HepG2 (cell line): ENCODE data around the gene AP4M1. TPM values are rescaled to one million over a fixed set of nuclear protein-coding genes. Genes with fewer than 3 reads are reported as not detected.
A peak's percentile ranks its signal among the peaks of the same experiment; 100 is the strongest.

ENCODE experiments used
- KLF12 ChIP-seq: sonication (generic); formaldehyde crosslinking; IDR thresholded peaks from 2 replicates; pipeline ENCODE4 v1.4.0; 2020; ENCODE audit warnings: missing genetic modification reagents, borderline replicate concordance
- MIXL1 ChIP-seq: IDR thresholded peaks from 2 replicates; pipeline ENCODE4 v1.6.1; 2016
- MYC ChIP-seq: sonication (generic); formaldehyde crosslinking; IDR thresholded peaks from 2 replicates; pipeline ENCODE4 v1.9.0; 2021; ENCODE audit warnings: missing genetic modification reagents, borderline replicate concordance
- NFE2 ChIP-seq: sonication (generic); formaldehyde crosslinking; IDR thresholded peaks from 2 replicates; pipeline ENCODE4 v1.4.0; 2020; ENCODE audit warnings: missing genetic modification reagents
- NKX3-1 ChIP-seq: sonication (generic); formaldehyde crosslinking; IDR thresholded peaks from 2 replicates; pipeline ENCODE4 v1.5.0; 2020; ENCODE audit warnings: missing genetic modification reagents
- NRL ChIP-seq: sonication (generic); formaldehyde crosslinking; IDR thresholded peaks from 2 replicates; pipeline ENCODE4 v1.5.0; 2020; ENCODE audit warnings: missing genetic modification reagents, mild to moderate bottlenecking, moderate library complexity, borderline replicate concordance
- PAWR ChIP-seq: sonication (generic); formaldehyde crosslinking; IDR thresholded peaks from 2 replicates; pipeline ENCODE4 v1.4.0; 2020; ENCODE audit warnings: missing genetic modification reagents, mild to moderate bottlenecking, borderline replicate concordance
- TBL1XR1 ChIP-seq: fragments of 150-350 bp; IDR thresholded peaks from 2 replicates; pipeline ENCODE4 v1.6.1; 2014; ENCODE audit warnings: borderline replicate concordance, low read length; ENCODE audit not compliant: partially characterized antibody
- ZNF451 ChIP-seq: sonication (generic); formaldehyde crosslinking; IDR thresholded peaks from 2 replicates; pipeline ENCODE4 v1.5.0; 2020; ENCODE audit warnings: mild to moderate bottlenecking, missing genetic modification reagents
- ZNF550 ChIP-seq: sonication (generic); formaldehyde crosslinking; IDR thresholded peaks from 2 replicates; pipeline ENCODE4 v1.4.0; 2020; ENCODE audit warnings: mild to moderate bottlenecking, missing genetic modification reagents, borderline replicate concordance
- ZNF782 ChIP-seq: sonication (generic); formaldehyde crosslinking; IDR thresholded peaks from 2 replicates; pipeline ENCODE4 v1.4.0; 2020; ENCODE audit warnings: missing genetic modification reagents, mild to moderate bottlenecking, borderline replicate concordance
- polyA plus RNA-seq, 8 experiments: library from polyadenylated mRNA; depleted of rRNA in 3 of 8; stranded (reverse) in 7 of 8; unstranded in 1 of 8; fragments of >200 nt; fragmentation: Illumina TruSeq in 4 of 8; extraction: Trizol in 4 of 8; gene quantifications; 2 replicates each; pipeline versions ENCODE4 v1.2.1 to v1.2.3, GENCODE V29; 2011 to 2016; ENCODE audit warnings: low read depth in 4 of 8, missing spikeins in 1 of 8, mixed read lengths in 1 of 8; ENCODE audit not compliant: insufficient read depth in 1 of 8
- total RNA-seq, 5 experiments: library from RNA; depleted of rRNA; stranded (reverse); fragments of >200 nt; fragmentation: Illumina TruSeq; extraction: Trizol; gene quantifications; 2 replicates each; pipeline ENCODE4 v1.2.3, GENCODE V29; 2016; ENCODE audit warnings: low read depth in 1 of 5
- TF ChIP-seq, protein P1 (sequence below): sonication (generic); formaldehyde crosslinking; IDR thresholded peaks from 2 replicates; pipeline ENCODE4 v1.5.1; 2020; ENCODE audit warnings: mild to moderate bottlenecking, missing genetic modification reagents, borderline replicate concordance
- TF ChIP-seq, protein P2 (sequence below): sonication (generic); formaldehyde crosslinking; IDR thresholded peaks from 2 replicates; pipeline ENCODE4 v1.4.0; 2020; ENCODE audit warnings: mild to moderate bottlenecking, missing genetic modification reagents, borderline replicate concordance
- TF ChIP-seq, protein P3 (sequence below): fragments of 450-650 bp; IDR thresholded peaks from 2 replicates; pipeline ENCODE4 v1.6.1; 2017; ENCODE audit warnings: mild to moderate bottlenecking
- TF ChIP-seq, protein P4 (sequence below): sonication (generic); formaldehyde crosslinking; IDR thresholded peaks from 2 replicates; pipeline ENCODE4 v1.4.0; 2020; ENCODE audit warnings: missing genetic modification reagents

Gene AP4M1
- total and polyA plus RNA-seq, 2 of the 13 experiments (the other 11 are each of a cell fraction or from before 2014, with no cell fraction given), result 6.3 to 9.7 TPM

DNA sequence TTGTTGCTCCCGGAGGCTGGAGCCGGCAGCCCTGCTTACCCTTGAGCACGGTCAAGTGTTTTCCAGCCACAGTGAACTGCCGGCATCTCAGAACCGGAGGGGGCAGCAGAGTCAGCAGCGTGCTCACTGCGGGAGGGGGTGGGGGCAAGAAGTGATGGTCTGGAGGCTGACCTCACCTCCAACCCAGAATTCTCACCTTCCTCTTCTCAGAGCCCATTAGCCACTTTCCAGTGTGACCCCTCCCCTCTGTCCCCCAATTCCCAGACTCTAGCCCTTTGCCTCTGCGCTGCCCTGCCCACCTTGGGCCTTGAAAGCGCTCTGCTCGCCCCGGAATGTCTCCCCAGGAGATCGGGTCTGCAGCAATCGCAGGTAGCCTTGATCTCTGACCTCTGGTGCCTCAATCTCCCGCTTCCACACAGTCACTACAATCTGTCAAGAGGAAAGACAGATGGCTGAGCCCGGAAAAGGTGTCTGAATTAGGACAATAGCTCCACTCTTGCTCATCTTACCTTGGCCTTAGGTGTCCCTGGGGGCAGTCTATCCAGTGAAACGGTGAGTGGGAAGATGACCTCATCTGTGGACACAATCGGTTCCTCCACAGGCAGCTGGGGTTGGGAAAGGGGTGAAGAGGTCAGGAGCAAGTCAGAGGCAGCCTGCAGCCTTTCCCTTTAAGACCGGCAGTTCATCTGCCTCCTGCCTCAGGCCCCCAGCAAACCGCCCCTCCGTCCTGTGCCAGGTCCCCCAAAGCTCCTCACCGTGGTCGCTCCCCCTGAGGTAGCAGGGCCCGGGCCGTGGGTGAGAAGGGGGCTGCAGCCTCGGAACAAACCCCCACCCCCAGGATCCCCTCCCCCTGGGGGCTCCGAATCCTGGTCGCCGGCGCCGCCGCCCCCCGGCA lies 56.1 kb downstream of the AP4M1 start (continued):
- TF ChIP-seq ZNF550 (CRISPR knock-in tag) (no peak), MIXL1 (CRISPR knock-in tag) (no peak), PAWR (CRISPR knock-in tag) (no peak), MYC (CRISPR knock-in tag) (peak; percentile 17; the same call in 1 of the 2 replicates), ZNF782 (CRISPR knock-in tag) (no peak), TBL1XR1 (no peak), NRL (CRISPR knock-in tag) (no peak; the same call in 1 of the 2 replicates), KLF12 (no peak), NKX3-1 (CRISPR knock-in tag) (no peak), NFE2 (CRISPR knock-in tag) (no peak), ZNF451 (no peak)
- TF ChIP-seq, protein P1, sequence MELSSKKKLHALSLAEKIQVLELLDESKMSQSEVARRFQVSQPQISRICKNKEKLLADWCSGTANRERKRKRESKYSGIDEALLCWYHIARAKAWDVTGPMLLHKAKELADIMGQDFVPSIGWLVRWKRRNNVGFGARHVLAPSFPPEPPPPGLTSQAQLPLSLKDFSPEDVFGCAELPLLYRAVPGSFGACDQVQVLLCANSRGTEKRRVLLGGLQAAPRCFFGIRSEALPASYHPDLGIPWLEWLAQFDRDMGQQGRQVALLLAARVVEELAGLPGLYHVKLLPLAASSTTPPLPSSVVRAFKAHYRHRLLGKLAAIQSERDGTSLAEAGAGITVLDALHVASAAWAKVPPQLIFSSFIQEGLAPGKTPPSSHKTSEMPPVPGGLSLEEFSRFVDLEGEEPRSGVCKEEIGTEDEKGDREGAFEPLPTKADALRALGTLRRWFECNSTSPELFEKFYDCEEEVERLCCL, result no peak
- TF ChIP-seq, protein P2, sequence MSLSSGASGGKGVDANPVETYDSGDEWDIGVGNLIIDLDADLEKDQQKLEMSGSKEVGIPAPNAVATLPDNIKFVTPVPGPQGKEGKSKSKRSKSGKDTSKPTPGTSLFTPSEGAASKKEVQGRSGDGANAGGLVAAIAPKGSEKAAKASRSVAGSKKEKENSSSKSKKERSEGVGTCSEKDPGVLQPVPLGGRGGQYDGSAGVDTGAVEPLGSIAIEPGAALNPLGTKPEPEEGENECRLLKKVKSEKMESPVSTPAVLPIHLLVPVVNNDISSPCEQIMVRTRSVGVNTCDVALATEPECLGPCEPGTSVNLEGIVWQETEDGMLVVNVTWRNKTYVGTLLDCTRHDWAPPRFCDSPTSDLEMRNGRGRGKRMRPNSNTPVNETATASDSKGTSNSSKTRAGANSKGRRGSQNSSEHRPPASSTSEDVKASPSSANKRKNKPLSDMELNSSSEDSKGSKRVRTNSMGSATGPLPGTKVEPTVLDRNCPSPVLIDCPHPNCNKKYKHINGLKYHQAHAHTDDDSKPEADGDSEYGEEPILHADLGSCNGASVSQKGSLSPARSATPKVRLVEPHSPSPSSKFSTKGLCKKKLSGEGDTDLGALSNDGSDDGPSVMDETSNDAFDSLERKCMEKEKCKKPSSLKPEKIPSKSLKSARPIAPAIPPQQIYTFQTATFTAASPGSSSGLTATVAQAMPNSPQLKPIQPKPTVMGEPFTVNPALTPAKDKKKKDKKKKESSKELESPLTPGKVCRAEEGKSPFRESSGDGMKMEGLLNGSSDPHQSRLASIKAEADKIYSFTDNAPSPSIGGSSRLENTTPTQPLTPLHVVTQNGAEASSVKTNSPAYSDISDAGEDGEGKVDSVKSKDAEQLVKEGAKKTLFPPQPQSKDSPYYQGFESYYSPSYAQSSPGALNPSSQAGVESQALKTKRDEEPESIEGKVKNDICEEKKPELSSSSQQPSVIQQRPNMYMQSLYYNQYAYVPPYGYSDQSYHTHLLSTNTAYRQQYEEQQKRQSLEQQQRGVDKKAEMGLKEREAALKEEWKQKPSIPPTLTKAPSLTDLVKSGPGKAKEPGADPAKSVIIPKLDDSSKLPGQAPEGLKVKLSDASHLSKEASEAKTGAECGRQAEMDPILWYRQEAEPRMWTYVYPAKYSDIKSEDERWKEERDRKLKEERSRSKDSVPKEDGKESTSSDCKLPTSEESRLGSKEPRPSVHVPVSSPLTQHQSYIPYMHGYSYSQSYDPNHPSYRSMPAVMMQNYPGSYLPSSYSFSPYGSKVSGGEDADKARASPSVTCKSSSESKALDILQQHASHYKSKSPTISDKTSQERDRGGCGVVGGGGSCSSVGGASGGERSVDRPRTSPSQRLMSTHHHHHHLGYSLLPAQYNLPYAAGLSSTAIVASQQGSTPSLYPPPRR (CRISPR knock-in tag), result peak; percentile 43; the same call in 1 of the 2 replicates
- TF ChIP-seq, protein P3, sequence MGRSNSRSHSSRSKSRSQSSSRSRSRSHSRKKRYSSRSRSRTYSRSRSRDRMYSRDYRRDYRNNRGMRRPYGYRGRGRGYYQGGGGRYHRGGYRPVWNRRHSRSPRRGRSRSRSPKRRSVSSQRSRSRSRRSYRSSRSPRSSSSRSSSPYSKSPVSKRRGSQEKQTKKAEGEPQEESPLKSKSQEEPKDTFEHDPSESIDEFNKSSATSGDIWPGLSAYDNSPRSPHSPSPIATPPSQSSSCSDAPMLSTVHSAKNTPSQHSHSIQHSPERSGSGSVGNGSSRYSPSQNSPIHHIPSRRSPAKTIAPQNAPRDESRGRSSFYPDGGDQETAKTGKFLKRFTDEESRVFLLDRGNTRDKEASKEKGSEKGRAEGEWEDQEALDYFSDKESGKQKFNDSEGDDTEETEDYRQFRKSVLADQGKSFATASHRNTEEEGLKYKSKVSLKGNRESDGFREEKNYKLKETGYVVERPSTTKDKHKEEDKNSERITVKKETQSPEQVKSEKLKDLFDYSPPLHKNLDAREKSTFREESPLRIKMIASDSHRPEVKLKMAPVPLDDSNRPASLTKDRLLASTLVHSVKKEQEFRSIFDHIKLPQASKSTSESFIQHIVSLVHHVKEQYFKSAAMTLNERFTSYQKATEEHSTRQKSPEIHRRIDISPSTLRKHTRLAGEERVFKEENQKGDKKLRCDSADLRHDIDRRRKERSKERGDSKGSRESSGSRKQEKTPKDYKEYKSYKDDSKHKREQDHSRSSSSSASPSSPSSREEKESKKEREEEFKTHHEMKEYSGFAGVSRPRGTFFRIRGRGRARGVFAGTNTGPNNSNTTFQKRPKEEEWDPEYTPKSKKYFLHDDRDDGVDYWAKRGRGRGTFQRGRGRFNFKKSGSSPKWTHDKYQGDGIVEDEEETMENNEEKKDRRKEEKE, result no peak
- TF ChIP-seq, protein P4, sequence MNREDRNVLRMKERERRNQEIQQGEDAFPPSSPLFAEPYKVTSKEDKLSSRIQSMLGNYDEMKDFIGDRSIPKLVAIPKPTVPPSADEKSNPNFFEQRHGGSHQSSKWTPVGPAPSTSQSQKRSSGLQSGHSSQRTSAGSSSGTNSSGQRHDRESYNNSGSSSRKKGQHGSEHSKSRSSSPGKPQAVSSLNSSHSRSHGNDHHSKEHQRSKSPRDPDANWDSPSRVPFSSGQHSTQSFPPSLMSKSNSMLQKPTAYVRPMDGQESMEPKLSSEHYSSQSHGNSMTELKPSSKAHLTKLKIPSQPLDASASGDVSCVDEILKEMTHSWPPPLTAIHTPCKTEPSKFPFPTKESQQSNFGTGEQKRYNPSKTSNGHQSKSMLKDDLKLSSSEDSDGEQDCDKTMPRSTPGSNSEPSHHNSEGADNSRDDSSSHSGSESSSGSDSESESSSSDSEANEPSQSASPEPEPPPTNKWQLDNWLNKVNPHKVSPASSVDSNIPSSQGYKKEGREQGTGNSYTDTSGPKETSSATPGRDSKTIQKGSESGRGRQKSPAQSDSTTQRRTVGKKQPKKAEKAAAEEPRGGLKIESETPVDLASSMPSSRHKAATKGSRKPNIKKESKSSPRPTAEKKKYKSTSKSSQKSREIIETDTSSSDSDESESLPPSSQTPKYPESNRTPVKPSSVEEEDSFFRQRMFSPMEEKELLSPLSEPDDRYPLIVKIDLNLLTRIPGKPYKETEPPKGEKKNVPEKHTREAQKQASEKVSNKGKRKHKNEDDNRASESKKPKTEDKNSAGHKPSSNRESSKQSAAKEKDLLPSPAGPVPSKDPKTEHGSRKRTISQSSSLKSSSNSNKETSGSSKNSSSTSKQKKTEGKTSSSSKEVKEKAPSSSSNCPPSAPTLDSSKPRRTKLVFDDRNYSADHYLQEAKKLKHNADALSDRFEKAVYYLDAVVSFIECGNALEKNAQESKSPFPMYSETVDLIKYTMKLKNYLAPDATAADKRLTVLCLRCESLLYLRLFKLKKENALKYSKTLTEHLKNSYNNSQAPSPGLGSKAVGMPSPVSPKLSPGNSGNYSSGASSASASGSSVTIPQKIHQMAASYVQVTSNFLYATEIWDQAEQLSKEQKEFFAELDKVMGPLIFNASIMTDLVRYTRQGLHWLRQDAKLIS (CRISPR knock-in tag), result no peak
